HepG2 (cell line): ENCODE data around the gene RAB17. TPM values are rescaled to one million over a fixed set of nuclear protein-coding genes. Genes with fewer than 3 reads are reported as not detected.

Source experiments
- ATAC-seq: fragments of 200-7000 bp; cut with Tn5 transposase; 3 replicates; pipeline ENCODE4 v1.9.1; 2020; ENCODE audit warnings: mild to moderate bottlenecking, moderate library complexity
- BruUV-seq: library from RNA; stranded (reverse); fragments of 400-500 nt; replicated peaks from 2 replicates; lab custom pipeline; 2021; lab: Mats Ljungman, UMichigan
- CTCF ChIA-PET: fragments of 300-600 bp; formaldehyde crosslinking; extraction: SDS; loops from one replicate; lab custom pipeline; 2021; ENCODE audit warnings: low total read pairs, inconsistent platforms, low intra/inter-chr PET ratio; lab: Yijun Ruan, JAX
- POLR2A ChIA-PET: fragments of 350-600 bp; sonication (Branson Sonifier 250); formaldehyde crosslinking; loops from one replicate; lab custom pipeline; 2020; ENCODE audit warnings: antibody characterized with exemption, inconsistent platforms; lab: Yijun Ruan, JAX
- DNase-seq: peaks from one replicate; pipeline ENCODE4 v3.0.0-alpha.2; 2015; ENCODE audit warnings: low spot score
- FAIRE-seq: peaks from 3 replicates; lab custom pipeline; 2011; peaks lifted over from hg19 to GRCh38; lab: Jason Lieb, UNC
- H2AFZ ChIP-seq: one replicate; pipeline ENCODE4 v1.6.1; 2011; ENCODE audit warnings: low read length, inconsistent platforms
- H3K27ac ChIP-seq: fragments of 300-600 bp; 3 replicates; pipeline ENCODE4 v1.8.0; 2011; ENCODE audit warnings: mixed run types, mild to moderate bottlenecking, mixed read lengths, low read length, inconsistent platforms; ENCODE audit not compliant: insufficient read depth; ENCODE audit errors: extremely low read length
- H3K27me3 ChIP-seq, 2 experiments: fragments of 200-600 bp in 1 of 2; 2 replicates in 1 of 2; 3 replicates in 1 of 2; pipeline versions ENCODE4 v1.6.0 to v1.8.0; 2011; ENCODE audit warnings: low read length in 2 of 2, mild to moderate bottlenecking in 2 of 2, moderate library complexity in 2 of 2, inconsistent platforms in 1 of 2; ENCODE audit not compliant: insufficient read depth in 2 of 2, control insufficient read depth in 1 of 2
- H3K36me3 ChIP-seq, 2 experiments: fragments of 200-600 bp in 1 of 2; replicated peaks in 1 of 2; 2 replicates in 1 of 2; 3 replicates in 1 of 2; pipeline versions ENCODE4 v1.5.1 to v1.8.0; 2011; ENCODE audit warnings: low read length in 2 of 2, inconsistent platforms in 1 of 2; ENCODE audit not compliant: insufficient read depth in 2 of 2, control insufficient read depth in 1 of 2
- H3K4me1 ChIP-seq: 2 replicates; pipeline ENCODE4 v1.5.1; 2012; ENCODE audit warnings: low read length, inconsistent platforms; ENCODE audit not compliant: insufficient read depth
- H3K4me2 ChIP-seq: 2 replicates; pipeline ENCODE4 v1.6.0; 2011; ENCODE audit warnings: low read depth, low read length, inconsistent platforms
- H3K4me3 ChIP-seq, 3 experiments: fragments of 200-600 bp in 1 of 3; sonication (generic), shearing (Covaris generic) in 1 of 3; replicated peaks in 1 of 3; 2 replicates each; pipeline ENCODE4 v1.5.1; 2011 to 2016; ENCODE audit warnings: low read length in 3 of 3, inconsistent platforms in 2 of 3, low read depth in 2 of 3, mild to moderate bottlenecking in 2 of 3, control low read depth in 1 of 3, mixed read lengths in 1 of 3; ENCODE audit not compliant: insufficient read depth in 1 of 3
- H3K79me2 ChIP-seq: one replicate; pipeline ENCODE4 v1.6.1; 2011; ENCODE audit warnings: low read length, inconsistent platforms; ENCODE audit not compliant: insufficient read depth
- H3K9ac ChIP-seq: 2 replicates; pipeline ENCODE4 v1.6.0; 2011; ENCODE audit warnings: mild to moderate bottlenecking, low read depth, low read length, inconsistent platforms; ENCODE audit not compliant: insufficient read depth
- H3K9me3 ChIP-seq: 2 replicates; pipeline ENCODE4 v1.5.1; 2012; ENCODE audit warnings: mild to moderate bottlenecking, low read length
- H4K20me1 ChIP-seq: 2 replicates; pipeline ENCODE4 v1.6.0; 2011; ENCODE audit warnings: inconsistent platforms, mild to moderate bottlenecking, low read length, moderate library complexity; ENCODE audit not compliant: insufficient read depth
- SNRNP70 ChIP-seq: fragments of 200-400 bp; formaldehyde crosslinking; IDR thresholded peaks from 2 replicates; pipeline ENCODE4 v1.6.1; 2017; ENCODE audit warnings: mild to moderate bottlenecking, low read depth, low read length, moderate library complexity
- ZNF687 ChIP-seq: sonication (generic); formaldehyde crosslinking; IDR thresholded peaks from 2 replicates; pipeline ENCODE4 v1.5.1; 2020; ENCODE audit warnings: mild to moderate bottlenecking, missing genetic modification reagents, moderate library complexity
- WGBS: methylation state at CpG from one replicate; pipeline ENCODE4 v1.1.6; 2017; ENCODE audit warnings: low lambda C conversion rate; 5-methylcytosine and 5-hydroxymethylcytosine counted together
- in situ Hi-C: cut with HindIII; loops from 2 replicates; pipeline ENCODE4 v1.10.0; 2017; ENCODE audit warnings: low pct_unique_long_range_greater_than_20kb; ENCODE audit not compliant: extremely low pct_ligation_motif_present
- intact Hi-C: fragments of 100-400 bp; cut with micrococcal nuclease; formaldehyde crosslinking; loops from one replicate; pipeline ENCODE4 v1.10.0; 2022; ENCODE audit not compliant: unreplicated experiment
- polyA plus RNA-seq, 8 experiments: library from polyadenylated mRNA; depleted of rRNA in 3 of 8; stranded (reverse) in 7 of 8; unstranded in 1 of 8; fragments of >200 nt; fragmentation: Illumina TruSeq in 4 of 8; extraction: Trizol in 4 of 8; gene quantifications; 2 replicates each; pipeline versions ENCODE4 v1.2.1 to v1.2.3, GENCODE V29; 2011 to 2016; ENCODE audit warnings: low read depth in 4 of 8, missing spikeins in 1 of 8, mixed read lengths in 1 of 8; ENCODE audit not compliant: insufficient read depth in 1 of 8
- total RNA-seq, 5 experiments: library from RNA; depleted of rRNA; stranded (reverse); fragments of >200 nt; fragmentation: Illumina TruSeq; extraction: Trizol; gene quantifications; 2 replicates each; pipeline ENCODE4 v1.2.3, GENCODE V29; 2016; ENCODE audit warnings: low read depth in 1 of 5

Gene RAB17
- total and polyA plus RNA-seq, 2 of the 13 experiments (the other 11 are each of a cell fraction or from before 2014, with no cell fraction given), result 68.0 to 124 TPM

DNA sequence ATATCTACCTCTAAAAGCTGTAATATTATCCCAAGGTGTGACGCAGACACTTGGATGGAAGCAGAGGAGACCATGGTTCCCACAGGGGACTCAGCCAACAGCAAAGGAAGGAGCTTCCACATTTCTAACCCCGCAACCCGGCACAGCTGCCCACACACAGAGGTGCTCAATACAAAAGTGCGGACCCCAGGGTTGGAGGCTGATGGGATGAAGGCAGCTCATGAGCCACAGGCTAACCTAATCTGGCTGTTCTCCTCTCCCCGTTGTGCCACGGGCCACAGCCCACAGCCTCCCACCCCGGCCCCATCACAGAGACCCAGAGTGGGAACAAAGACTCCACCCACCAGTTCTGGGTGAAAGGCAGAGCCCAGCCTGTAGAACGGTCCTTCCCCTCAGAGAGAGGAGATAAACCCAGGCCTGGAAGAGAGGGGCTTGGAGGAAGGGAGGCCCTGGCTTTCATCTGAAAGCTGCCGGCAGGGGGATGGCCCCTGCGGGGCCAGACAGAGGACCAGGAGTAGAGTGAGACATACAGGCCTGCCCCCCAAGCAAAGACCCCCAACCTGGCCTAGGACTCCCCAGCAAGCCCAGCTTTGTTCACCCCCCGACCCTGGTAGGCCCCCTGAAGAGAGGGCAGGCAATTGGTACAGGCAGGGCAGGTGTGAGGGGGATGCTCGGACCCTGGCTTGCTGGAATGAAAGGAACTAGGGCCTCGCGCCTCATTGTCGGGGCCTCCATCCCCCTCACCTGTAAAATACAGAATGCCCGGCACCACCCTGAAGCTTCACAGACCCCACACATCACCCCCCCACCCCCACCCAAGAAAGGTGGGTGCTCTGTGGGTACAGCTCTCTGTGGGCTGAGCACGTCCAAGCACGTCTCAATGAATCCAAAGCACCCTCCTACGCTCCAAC is 6.9 kb downstream of the RAB17 start:
- H3K9me3 ChIP-seq, result no peaks in the 10 kb centered on the region
- H3K27ac ChIP-seq, result no peak overlapping the region
- peaks cover 41% of the 10 kb centered on the region for H3K79me2 ChIP-seq
- H2AFZ ChIP-seq, result no peak overlapping the region
- no TSS peak for BruUV-seq
- TF ChIP-seq ZNF687 (CRISPR knock-in tag) (peak; percentile 18; the same call in 1 of the 2 replicates), SNRNP70 (no peak)
- FAIRE-seq (no peak), ATAC-seq (no peak), DNase-seq (no peak)
- H4K20me1 ChIP-seq, result peaks cover 16% of the 10 kb centered on the region; the same call in 1 of the 2 replicates
- in situ Hi-C loops (loop anchor here (5.0 kb wide), 1 partner anchor 89 kb away; no protein-coding TSS in a partner anchor), intact Hi-C loops (no loop called here)
- no peaks in the 10 kb centered on the region for H3K27me3 ChIP-seq
- ChIA-PET POLR2A (no interaction called here), CTCF (no interaction called here)
- no peak overlapping the region for H3K4me2 ChIP-seq
- H3K4me1 ChIP-seq, result peaks cover 73% of the 10 kb centered on the region
- H3K4me3 ChIP-seq, result no peak overlapping the region; a peak in 1 of 6 replicates
- over 99% methylated on average over 10 of the region's 19 CpGs for WGBS
- H3K36me3 ChIP-seq, result peaks cover 22 to 39% of the 10 kb centered on the region in 2 experiments
- H3K9ac ChIP-seq, result no peak overlapping the region
